ENCODE measurements around the gene PRKCZ.
"Not testable (repeated sequence)": the region's sequence is repeated elsewhere in the genome, so short reads cannot be mapped to it uniquely, and the experiment has no call there.

PRKCZ gene

DNA sequence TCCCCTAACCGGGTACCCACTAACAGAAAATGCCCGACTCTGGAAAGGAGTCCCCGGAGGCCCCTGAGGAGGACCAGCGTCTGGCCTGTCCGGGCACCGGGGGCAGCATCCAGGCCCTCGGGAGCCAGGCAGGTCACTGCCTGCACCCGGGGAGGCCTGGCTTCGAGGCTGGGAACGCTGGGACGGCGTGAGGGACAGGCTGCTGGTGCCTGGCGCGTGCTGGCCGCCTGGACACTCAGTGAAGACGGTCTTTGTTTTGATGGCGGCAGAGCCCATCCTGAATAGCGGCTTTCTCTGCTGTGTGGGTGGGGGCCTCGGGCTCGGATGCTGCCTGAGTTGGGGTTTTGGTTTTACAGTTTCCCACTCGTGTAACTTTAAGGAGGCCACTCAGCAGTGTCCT lies 37.6 kb downstream of the PRKCZ start:
- DNase-seq (ENCODE audit: low read depth): no peak

DNA sequence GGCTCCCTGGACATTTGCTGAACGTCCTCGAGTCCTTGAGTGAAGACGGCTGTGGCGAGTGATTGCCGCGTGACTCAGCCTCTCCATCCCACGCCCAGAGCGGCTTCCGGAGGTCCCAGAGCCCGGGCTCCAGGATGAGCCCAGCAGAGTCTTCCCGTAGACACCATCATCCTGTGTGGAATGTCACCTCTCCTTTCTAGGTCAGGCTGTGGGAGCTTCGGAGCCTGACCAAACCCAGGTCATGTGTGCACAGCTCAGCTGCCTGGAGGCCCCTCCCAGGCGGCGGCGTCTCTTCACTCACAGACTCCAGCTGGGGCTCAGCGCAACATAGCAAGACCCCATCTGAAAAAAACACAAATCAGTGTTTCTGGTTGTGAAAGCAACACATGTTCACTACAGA lies 38.2 kb downstream of the PRKCZ start:
- DNase-seq (ENCODE audit: low read depth): peak; percentile 60

DNA sequence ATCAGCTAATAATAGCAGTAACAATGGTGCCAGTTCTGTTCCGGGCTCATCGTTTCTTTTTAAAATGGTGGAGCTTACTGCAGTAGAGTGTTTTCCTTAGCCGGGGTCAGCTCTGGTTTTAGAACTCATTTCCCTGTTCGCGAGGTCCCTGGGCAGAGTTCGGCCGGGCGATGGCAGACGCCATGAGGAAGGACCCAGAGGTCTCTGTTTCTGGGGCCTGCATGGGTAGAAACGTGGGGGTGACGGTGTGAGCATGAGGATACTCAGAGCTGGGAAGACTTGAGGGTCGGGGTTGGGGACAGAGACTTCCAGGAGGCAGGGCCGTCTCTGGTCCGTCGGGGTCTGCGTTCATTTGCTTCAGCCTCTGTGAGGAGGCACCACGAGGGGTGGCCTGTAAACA lies 38.8 kb downstream of the PRKCZ start:
- no peak for DNase-seq (ENCODE audit: low read depth)

DNA sequence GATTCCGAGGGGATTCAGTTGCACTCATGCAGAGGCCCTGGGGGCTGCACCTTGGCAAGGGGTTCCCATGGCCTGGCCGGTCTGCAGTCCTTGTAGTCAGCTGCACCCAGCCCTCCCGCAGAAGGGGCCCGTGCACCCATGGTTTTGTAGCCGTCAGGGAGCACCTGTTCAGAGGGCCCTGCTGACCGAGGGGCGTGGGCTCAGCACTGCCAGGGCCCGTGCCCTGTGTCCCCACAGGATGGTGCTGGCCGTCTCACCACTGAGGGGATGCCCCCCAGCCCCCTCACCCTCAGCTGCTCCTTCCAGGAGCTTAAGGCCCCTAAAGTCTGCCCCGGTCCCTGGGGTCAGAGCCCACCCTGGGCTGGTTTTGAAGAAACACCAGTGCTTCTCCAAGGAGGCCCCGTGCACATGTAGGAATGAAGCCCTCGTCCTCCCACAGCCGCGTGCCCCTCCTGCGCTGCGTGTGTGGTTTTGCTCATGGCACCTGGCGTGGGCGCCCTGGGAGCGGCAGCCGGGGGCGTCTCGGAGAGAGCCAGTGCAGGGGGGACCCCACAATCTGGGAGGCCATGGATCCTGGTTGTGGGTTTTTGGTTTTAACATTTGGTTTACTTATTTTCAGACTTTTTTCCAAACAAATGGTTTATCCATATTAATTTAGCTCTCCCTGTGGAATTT lies 40.1 kb downstream of the PRKCZ start:
- no peak for DNase-seq (ENCODE audit: low read depth)

DNA sequence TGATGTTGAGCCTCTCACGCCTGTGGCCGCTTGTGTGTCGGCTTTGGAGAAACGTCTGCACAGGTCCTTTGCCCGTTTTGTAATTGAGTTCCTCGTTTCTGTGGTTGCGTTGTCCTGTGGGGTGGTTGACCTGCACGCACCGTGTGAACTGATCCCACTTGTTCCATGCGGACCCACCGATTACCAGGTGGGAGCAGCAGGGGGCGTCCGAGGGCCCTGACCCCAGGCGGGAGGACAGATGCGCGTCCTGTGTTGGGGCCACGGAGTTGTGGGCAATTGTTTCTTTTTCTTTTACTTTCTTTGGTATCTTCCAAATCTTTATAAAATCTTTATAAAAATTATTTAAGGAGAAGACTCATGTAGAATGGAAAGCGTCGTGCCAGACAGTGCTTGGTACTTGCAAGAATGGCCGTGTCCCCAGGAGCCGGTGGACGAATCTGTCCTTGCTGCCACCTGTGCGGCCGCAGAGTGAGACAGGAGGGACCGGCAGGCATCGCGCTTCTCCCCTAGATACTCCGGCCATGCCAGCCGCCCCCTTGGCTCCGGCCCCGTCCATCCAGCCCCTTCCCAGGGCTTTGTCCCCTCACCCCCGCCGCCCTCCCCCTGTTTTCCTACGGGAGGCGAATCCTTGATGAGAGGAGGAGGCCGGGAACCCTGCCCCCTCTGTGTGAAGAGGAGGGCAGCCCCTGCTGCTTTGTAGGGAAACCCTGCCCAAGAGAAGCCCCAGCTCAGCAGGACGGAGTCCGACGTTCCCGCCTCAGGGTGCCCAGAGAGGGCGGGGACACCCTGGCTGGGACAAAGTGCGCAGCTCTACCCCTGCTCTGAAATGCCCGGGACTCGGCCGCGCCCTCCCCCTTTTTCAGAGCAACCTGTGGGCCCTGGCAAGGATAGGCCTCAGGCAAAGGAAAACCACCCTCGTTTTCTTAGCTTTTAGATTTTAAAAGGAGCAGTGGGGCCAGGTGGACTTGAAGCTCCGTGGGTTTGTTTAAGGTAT lies 41.7 kb downstream of the PRKCZ start:
- DNase-seq (ENCODE audit: low read depth): no peak

DNA sequence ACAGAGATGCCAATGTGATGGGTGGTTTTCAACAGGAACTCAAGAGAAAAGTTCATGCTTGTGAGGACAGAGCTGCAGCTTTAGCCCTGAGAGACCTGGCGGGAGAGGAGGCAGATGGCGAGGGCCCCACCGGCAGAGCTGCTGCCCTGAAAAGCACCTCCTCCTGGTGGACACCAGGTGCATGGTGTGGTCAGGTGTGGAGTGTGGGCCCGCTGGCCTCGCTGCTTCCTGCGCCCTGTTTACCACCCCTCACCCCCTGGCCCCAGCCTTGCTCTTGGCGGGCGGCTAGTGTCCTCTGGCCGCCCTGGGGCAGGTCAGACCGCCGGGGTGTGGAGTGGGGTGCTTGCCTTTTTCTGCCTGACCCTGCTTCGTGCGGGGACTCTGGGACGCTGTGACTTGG lies 42.8 kb downstream of the PRKCZ start:
- DNase-seq (ENCODE audit: low read depth): no peak

DNA sequence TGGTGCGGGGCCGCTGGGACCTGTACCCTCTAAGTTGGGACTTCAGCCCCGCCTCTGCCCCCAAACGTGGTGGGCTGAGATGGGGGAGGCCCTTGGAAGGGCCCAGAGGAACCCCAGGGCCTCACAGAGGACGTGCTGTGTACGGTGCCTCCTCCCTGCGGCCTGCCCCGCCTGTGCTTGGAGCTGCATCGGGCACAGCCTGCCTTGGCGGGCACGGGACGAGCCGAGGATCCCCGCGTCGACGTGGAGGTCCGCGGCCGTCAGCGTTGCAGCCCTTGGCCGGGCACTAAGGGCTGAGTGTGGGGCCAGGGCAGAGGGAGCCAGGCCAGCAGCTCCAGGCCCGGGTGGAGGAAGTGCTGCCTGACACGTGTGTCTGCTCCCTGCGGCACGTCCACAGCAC lies 43.4 kb downstream of the PRKCZ start:
- no peak for DNase-seq (ENCODE audit: low read depth)

DNA sequence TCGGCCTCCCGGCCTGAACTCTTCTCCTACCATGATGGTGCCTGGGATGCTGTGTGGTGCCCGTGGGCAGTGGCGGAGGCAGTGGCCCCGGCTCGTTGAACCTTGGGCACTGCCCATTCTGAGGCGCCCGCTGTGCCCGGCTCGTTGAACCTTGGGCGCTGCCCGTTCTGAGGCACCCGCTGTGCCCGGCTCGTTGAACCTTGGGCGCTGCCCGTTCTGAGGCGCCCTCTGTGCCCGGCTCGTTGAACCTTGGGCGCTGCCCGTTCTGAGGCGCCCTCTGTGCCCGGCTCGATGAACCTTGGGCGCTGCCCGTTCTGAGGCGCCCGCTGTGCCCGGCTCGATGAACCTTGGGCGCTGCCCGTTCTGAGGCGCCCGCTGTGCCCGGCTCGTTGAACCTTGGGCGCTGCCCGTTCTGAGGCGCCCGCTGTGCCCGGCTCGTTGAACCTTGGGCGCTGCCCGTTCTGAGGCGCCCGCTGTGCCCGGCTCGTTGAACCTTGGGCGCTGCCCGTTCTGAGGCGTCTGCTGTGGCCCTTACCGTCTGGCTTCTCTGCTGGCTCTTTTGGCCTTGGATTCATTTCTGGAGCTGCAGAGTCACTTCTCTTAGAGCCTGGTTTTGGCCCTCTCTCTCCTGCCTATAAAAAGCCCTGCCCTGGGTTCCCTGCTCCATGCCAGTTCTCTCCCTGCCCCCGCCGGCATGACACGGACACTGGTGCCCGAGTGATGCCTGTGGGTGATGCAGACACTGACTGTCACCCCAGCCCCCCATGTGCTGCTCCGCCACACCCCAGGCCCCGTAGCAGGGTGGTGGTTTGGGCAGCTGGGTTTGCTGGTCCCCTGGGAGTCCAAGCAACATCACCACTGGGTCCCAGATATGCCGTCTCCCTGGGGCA lies 44.3 kb downstream of the PRKCZ start:
- DNase-seq (ENCODE audit: low read depth): not testable (repeated sequence)

DNA sequence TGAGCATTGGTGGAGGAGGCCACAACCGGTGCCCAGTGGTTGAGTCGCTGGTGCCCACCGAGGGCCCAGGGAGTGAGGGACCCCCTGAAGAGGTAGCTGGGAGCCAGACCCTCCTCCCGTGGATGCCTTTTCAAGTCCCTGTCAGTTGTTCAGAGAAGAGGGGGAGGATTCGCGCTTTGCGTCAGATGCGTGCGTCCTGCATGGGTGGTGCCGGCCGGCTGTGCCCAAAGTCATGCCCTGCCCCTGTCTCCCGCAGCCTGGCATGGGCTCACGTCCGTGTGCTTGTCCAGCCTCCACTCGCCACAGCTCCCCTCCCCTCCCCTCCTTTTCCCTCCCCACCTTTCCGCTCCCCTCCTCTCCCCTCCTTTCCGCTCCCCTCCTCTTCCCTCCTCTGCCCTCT lies 45.2 kb downstream of the PRKCZ start:
- no peak for DNase-seq (ENCODE audit: low read depth)

DNA sequence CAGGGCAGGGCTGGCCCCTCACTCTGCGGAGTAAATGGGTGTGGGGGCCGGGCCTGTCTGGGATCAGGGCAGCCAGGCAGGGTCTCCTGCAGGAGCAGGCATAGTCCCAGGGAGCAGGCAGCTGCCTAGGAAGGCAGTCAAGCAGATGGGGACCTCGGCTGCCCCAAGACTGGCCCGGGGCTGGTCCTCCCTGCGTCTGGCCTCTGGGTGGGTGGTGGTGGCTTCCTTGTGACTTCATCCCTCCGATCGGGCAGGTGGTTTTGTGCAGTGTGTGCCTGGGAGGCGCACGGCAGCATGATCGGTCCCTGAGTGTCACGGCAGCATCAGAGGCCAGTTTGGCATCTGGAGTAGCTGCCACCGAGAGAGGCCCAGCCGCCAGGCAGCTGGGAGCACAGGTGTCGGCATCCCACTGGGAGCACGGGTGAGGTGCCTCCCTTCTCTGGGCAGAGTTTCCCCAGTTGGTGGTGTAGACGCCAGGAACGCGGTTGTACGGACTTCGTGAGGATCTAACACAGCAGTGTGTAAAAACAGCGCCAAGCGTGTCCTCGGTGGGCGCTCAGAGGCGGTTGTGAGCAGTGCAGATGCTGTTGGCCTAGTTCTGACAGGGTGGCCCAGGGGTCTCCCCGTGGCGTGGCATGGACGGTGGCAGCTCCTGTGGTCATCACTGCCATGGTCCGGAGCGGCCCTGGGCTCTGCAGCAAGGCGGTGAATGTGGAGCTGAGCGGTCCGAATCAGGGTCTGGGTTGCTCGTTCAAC lies 45.9 kb downstream of the PRKCZ start:
- no peak for DNase-seq (ENCODE audit: low read depth)

DNA sequence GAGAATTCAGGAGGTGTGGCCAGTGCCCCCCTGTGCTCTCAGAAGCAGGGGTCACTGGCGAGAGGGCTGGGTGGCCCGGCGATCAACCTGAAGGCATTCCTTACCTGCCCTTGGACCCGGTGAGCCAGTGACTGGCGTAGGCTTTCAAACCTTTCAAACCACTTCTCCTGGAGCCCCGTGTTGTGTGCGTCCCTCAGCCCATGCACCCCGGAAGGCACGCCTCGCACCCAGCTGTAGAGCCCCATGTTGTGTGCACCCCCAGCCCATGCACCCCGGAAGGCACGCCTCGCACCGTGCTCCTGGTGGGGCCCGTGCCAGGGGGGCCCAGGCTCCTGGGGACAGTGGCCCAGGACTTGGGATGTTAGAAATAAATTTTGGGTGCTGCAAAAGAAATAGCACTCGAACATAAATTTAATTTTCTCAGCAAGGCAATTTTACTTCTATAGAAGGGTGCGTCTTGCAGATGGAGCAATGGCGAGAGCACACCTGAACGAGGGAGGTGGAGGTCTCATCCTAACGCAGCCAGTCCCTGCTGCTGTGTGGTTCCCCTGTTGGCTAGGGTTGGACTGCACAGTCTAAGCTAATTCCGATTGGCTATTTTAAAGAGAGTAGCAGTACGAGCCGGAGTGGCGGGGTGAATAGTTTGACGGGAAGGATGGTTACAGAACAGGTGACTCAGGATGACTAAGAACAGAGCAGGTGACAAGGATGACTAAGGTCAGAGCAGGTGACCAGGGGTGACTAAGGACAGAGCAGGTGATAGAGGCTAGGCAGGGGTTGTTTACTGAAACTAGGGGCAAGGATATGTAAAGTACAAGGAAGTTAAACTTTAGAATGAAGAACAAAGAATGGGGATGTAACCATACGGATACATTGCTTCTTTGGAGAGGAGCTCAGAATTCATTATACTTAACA lies 47.4 kb downstream of the PRKCZ start:
- no peak for DNase-seq (ENCODE audit: low read depth)

DNA sequence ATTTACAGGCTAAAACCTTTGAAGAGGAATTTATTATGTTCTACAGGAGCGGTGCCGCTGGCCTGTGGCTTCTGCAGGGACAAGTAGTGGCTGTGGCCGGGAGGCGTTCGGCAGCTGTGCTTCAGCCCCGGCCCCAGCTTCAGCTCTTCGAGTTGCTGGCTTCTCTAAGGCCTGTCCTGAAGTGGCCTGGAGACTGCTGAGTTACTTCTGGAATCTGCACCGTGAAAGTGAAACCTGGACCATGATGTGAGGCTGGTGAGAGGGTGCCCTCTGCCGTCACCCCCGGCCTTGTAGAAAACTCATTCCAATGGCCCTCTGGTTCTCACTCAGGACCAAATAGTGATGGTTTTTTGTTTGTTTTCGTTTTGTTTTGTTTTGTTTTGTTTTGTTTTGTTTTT lies 48.1 kb downstream of the PRKCZ start:
- no peak for DNase-seq (ENCODE audit: low read depth)

DNA sequence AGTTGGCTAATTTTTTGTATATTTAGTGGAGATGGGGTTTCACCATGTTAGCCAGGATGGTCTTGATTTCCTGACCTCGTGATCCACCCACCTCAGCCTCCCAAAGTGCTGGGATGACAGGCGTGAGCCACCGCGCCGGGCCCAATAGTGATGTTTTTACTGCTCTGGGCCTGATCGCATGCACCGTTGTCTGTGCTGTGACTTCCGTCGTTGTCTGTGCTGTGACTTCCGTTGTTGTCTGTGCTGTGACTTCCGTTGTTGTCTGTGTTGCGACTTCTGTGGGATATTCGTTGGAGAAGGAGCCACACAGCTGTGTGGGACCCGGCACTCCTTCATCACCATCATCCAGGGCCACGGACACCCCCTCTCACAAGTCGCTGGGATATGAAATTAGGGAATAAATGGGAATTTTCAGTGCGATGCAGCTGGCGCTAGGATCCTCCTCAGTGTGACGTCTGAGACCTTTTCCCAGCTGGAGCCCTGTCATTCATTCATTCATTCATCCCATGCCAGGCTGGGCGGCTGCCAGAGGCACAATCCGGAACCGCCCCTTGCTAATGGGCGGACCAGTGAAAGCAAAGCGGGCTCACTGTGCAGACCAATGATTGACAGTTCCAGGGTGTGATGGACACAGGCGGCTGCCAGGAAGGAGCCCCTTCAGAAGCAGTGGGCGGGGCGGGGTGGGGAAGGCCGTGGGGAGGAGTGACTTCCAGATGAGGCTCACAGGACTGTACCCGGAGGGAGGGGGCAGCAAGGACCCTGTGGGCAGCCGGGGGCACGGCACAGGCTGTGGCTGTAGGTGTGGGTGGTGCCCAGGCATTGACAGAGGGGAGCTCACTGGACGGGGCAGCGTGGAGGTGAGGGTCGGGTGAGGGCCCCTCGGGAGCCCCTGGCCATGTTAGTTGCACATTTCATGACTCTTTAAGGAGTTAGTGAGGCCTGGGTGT lies 48.9 kb downstream of the PRKCZ start:
- DNase-seq (ENCODE audit: low read depth): no peak

DNA sequence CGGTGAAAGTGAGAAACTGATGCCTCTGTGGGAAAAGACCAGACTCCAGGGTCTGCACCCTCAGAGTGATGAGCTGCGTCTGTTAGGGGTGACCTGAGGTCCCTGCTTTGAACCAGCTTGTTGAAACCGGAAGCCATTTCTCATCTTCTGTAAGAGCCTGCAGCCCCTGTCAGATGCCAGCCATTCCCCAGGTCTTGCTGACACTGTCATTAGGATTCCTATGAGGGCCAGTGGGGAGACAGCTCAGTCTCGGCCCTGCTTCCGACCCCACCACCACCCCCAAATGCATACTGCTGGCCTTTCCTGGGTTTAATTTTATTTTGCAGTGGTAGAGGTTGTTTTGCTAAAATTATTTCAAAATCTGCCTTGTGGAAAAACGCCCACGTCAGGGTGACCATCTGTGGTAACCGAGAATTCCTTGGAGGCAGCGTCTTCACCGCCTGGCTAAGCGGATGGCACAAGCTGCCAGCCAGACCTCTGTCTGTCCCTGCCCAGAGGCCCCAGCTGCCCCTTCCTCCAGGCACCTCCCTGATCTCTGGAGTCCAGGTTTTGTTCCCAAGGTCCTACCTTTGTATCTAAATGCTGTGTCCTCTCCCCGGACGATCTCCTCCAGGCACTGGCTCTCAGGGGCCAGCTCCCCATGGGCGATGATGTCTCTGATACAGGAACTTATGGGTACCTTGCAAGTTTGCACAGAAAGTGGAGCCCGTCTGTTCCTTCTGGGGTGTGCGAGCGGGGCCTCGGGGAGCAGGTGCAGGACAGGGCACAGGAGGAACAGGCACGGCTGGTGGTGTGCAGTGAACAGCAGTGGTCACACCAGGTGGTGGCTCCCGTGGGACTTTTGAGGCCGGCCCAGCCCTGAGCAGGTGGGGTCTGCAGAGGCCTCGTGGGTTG lies 49.9 kb downstream of the PRKCZ start:
- DNase-seq (ENCODE audit: low read depth): no peak

DNA sequence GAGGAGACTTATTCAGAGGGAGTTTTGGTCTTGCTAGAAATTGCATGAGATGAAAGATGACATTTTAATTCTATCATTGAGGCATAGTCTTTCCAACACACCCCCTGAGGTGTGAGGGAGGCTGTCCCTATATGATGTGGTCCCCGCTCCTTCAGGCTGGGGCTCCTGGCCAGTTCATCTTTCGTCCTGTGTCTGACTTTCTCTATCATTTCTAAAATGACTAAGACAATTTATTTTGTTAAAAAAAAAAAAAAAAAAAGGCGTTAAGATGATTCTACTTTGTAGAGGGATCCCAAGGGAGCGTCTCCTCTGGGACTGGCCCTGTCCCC lies 50.5 kb downstream of the PRKCZ start:
- DNase-seq (ENCODE audit: low read depth): no peak

DNA sequence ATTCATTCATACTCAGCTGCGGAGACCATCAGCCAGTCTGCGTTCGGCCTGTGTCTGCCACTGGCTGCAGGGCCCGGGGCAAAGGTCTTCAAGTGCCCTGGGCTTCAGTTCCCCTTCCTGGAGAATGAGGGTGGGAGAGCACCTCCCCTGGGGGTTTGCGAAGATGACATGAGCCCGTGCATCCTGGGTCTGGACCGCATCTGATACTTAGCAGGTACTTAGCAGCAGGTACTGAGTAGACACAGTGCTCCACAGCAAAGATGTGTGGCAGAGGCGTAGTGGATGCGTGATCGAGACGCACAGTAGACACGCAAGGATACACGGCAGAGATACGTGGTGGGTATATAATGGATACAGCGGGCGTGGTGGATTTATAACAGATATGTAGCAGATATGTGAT lies 51.3 kb downstream of the PRKCZ start:
- DNase-seq (ENCODE audit: low read depth): no peak

DNA sequence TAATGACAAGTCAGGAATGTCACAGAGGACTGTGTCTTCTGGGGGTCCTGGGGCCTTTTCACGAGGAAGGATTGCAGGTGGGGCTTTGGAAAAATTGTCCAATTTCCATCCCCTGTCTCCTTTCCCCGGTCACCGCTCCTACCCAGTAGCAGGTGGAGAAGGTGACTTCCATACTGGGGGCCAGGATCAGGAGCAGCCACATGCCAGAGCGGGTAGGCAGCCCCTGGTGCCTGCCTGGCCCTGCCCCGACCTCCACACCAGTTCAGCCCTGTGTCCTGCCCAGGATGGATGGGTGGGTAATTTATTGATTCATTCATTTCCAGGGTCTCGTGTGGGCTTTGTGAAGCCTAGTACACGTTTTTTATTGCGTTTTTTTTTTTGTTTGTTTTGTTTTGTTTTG lies 51.7 kb downstream of the PRKCZ start:
- DNase-seq (ENCODE audit: low read depth): no peak

DNA sequence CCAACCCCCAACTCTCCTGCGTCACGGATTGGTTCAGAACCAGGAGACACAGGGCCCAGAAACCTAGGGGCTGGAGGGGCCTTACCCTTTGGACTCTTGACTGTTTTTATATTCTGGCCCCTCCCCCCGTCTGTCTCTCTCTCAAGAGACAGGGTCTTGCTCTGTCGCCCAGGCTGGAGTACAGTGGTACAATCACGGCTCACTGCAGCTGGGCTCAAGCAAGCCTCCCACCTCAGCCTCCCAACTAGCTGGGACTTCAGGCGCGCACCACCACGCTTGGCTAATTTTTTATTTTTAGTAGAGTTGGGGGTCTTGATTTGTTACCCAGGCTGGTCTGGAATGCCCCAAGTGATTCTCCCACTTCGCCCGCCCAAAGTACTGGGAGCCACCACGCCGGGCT lies 52.5 kb downstream of the PRKCZ start:
- DNase-seq (ENCODE audit: low read depth): no peak

Measured in iris pigment epithelial cell (primary cell).